PC-3 (cell line): ENCODE measurements around the gene AUTS2. TPM values are rescaled to one million over a fixed set of nuclear protein-coding genes. Genes with fewer than 3 reads are reported as not detected.

Source experiments
- ATAC-seq: fragments of 200-7000 bp; cut with Tn5 transposase; 2 replicates; pipeline ENCODE4 v1.9.1; 2020; ENCODE audit warnings: mild to moderate bottlenecking, moderate library complexity
- BruUV-seq: library from RNA; stranded (reverse); fragments of 400-500 nt; replicated peaks from 2 replicates; lab custom pipeline; 2021; lab: Mats Ljungman, UMichigan
- CTCF ChIA-PET: fragments of 300-600 bp; sonication (Branson Sonifier 250); formaldehyde crosslinking; loops from one replicate; lab custom pipeline; 2022; ENCODE audit warnings: antibody characterized with exemption; lab: Charles Lee
- POLR2A ChIA-PET: fragments of 300-600 bp; sonication (Branson Sonifier 250); formaldehyde crosslinking; loops from one replicate; lab custom pipeline; 2022; ENCODE audit warnings: antibody characterized with exemption; ENCODE audit not compliant: unreplicated experiment; lab: Charles Lee
- DNase-seq: peaks from one replicate; pipeline ENCODE4 v3.0.0-alpha.2; 2015
- H2AFZ ChIP-seq: fragments of 300-600 bp; sonication (generic); 2 replicates; pipeline ENCODE4 v1.6.0; 2016; ENCODE audit warnings: antibody characterized with exemption, low read length
- H3F3A ChIP-seq: fragments of 300-600 bp; sonication (generic); one replicate; pipeline ENCODE4 v1.6.0; 2017; ENCODE audit warnings: antibody characterized with exemption, low read length, control low read depth, mild to moderate bottlenecking; ENCODE audit not compliant: unreplicated experiment
- H3K27ac ChIP-seq: fragments of 300-600 bp; sonication (generic); 2 replicates; pipeline ENCODE4 v1.5.1; 2016; ENCODE audit warnings: mild to moderate bottlenecking, low read length
- H3K27me3 ChIP-seq: fragments of 300-600 bp; sonication (generic); 2 replicates; pipeline ENCODE4 v1.6.1; 2016; ENCODE audit warnings: low read length, mixed read lengths
- H3K36me3 ChIP-seq: fragments of 300-600 bp; sonication (generic); 2 replicates; pipeline ENCODE4 v1.6.1; 2016; ENCODE audit warnings: low read depth, mixed run types, low read length, mixed read lengths
- H3K4me1 ChIP-seq: fragments of 300-600 bp; sonication (generic); 2 replicates; pipeline ENCODE4 v1.5.1; 2016; ENCODE audit warnings: low read length; ENCODE audit not compliant: insufficient read depth
- H3K4me2 ChIP-seq: fragments of 300-600 bp; sonication (generic); 2 replicates; pipeline ENCODE4 v1.6.0; 2016; ENCODE audit warnings: low read length
- H3K4me3 ChIP-seq: fragments of 300-600 bp; sonication (generic); 2 replicates; pipeline ENCODE4 v1.5.1; 2016; ENCODE audit warnings: mild to moderate bottlenecking, low read length, mixed read lengths
- H3K79me2 ChIP-seq: fragments of 300-600 bp; sonication (generic); 2 replicates; pipeline ENCODE4 v1.6.1; 2017; ENCODE audit warnings: low read length, mixed read lengths
- H3K9ac ChIP-seq: fragments of 300-600 bp; sonication (generic); 2 replicates; pipeline ENCODE4 v1.6.0; 2016; ENCODE audit warnings: mild to moderate bottlenecking, low read length
- H3K9me2 ChIP-seq: fragments of 300-600 bp; sonication (generic); replicated peaks from 2 replicates; pipeline ENCODE4 v1.6.1; 2016; ENCODE audit warnings: mixed run types, low read length, mixed read lengths
- H3K9me3 ChIP-seq: fragments of 300-600 bp; sonication (generic); 2 replicates; pipeline ENCODE4 v1.6.1; 2016; ENCODE audit warnings: low read length, mixed read lengths
- H4K20me1 ChIP-seq: fragments of 300-600 bp; sonication (generic); 2 replicates; pipeline ENCODE4 v1.6.1; 2016; ENCODE audit warnings: low read length, mixed read lengths
- CTCF ChIP-seq: fragments of 300-600 bp; sonication (generic); conservative IDR thresholded peaks from 2 replicates; pipeline ENCODE4 v1.5.1; 2017; ENCODE audit warnings: antibody characterized with exemption, low read depth, mild to moderate bottlenecking, low read length
- EZH2 ChIP-seq: fragments of 300-600 bp; sonication (generic); IDR thresholded peaks from one replicate; pipeline ENCODE4 v1.6.1; 2017; ENCODE audit warnings: antibody characterized with exemption, mild to moderate bottlenecking, low read length; ENCODE audit not compliant: unreplicated experiment
- EZH2phosphoT487 ChIP-seq: fragments of 300-600 bp; sonication (generic); IDR thresholded peaks from 2 replicates; pipeline ENCODE4 v1.6.1; 2018; ENCODE audit warnings: mild to moderate bottlenecking, antibody characterized with exemption, low read length, borderline replicate concordance
- intact Hi-C: fragments of 100-400 bp; cut with micrococcal nuclease; formaldehyde crosslinking; loops from 2 replicates; pipeline ENCODE4 v1.9.0; 2023
- total RNA-seq: library from RNA; depleted of rRNA; stranded (reverse); fragments of >200 nt; gene quantifications from 2 replicates; pipeline ENCODE4 v1.2.3, GENCODE V29; 2014

Gene AUTS2
- total RNA-seq, 1 experiment from 2014 or later, result not detected

- no peak for DNase-seq
- H4K20me1 ChIP-seq, result no peaks in the 10 kb centered on the region
- H3K9me2 ChIP-seq, result no peaks in the 10 kb centered on the region
- no peaks in the 10 kb centered on the region for H3K27me3 ChIP-seq
- H3K4me1 ChIP-seq, result no peaks in the 10 kb centered on the region
- no peaks in the 10 kb centered on the region for H3K79me2 ChIP-seq
- H3F3A ChIP-seq, result no peaks in the 10 kb centered on the region
- no peak for ATAC-seq
- ChIA-PET POLR2A (no interaction called here), CTCF (no interaction called here)
- BruUV-seq, result no TSS peak
- no peak overlapping the region for H2AFZ ChIP-seq
- no peaks in the 10 kb centered on the region for H3K36me3 ChIP-seq
- no peaks in the 10 kb centered on the region for H3K9me3 ChIP-seq
- intact Hi-C loops, result no loop called here
- no peak overlapping the region for H3K9ac ChIP-seq
- H3K27ac ChIP-seq, result no peak overlapping the region
- H3K4me2 ChIP-seq, result no peak overlapping the region
- H3K4me3 ChIP-seq, result no peak overlapping the region
- TF ChIP-seq EZH2phosphoT487 (no peak), CTCF (no peak), EZH2 (no peak)
Measured at GRCh38 chr7:70349819-70350218, 751.5 kb downstream of the AUTS2 start.

GRCh38 chr7:70352088-70352487, 753.8 kb downstream of the AUTS2 start:
- DNase-seq, result no peak

More at GRCh38 chr7:70352088-70352487, 753.8 kb downstream of the AUTS2 start:
- no TSS peak for BruUV-seq
- Histone ChIP-seq H3K36me3 (no peaks in the 10 kb centered on the region), H3K4me1 (no peaks in the 10 kb centered on the region), H3K4me2 (no peak overlapping the region), H3K9me2 (no peaks in the 10 kb centered on the region), H3K4me3 (no peak overlapping the region), H3K9ac (no peak overlapping the region), H3K9me3 (no peaks in the 10 kb centered on the region), H3K27me3 (no peaks in the 10 kb centered on the region), H3K79me2 (no peaks in the 10 kb centered on the region), H3F3A (no peaks in the 10 kb centered on the region), H3K27ac (no peak overlapping the region), H2AFZ (no peak overlapping the region), H4K20me1 (no peaks in the 10 kb centered on the region)
- CTCF ChIA-PET, result no interaction called here
- intact Hi-C loops, result no loop called here
- ATAC-seq, result no peak
- POLR2A ChIA-PET, result no interaction called here
- TF ChIP-seq EZH2 (no peak), EZH2phosphoT487 (no peak), CTCF (no peak)
